DMS 273 (cell line): ENCODE measurements around the gene LSM14A.
"Not testable (repeated sequence)": the region's sequence is repeated elsewhere in the genome, so short reads cannot be mapped to it uniquely, and the experiment has no call there.

Experiments used
- DNase-seq: peaks from one replicate; lab custom pipeline; 2025; ENCODE audit not compliant: unreplicated experiment; lab: John Stamatoyannopoulos, UW

LSM14A gene

GRCh38 chr19:34226036-34226435, 53.7 kb downstream of the LSM14A start:
- DNase-seq = no peak

- no peak for DNase-seq
Measured at GRCh38 chr19:34228347-34228746, 56.0 kb downstream of the LSM14A start.

- no peak for DNase-seq
Measured at GRCh38 chr19:34228762-34229161, 56.5 kb downstream of the LSM14A start.

- DNase-seq = no peak
Measured at GRCh38 chr19:34229721-34230120, 57.4 kb downstream of the LSM14A start.

GRCh38 chr19:34230820-34231219, 58.5 kb downstream of the LSM14A start:
- no peak for DNase-seq

- no peak for DNase-seq
Measured at GRCh38 chr19:34231439-34231838, 59.1 kb downstream of the LSM14A start.

- DNase-seq = peak; percentile 47
Measured at GRCh38 chr19:34232566-34233481, 60.5 kb downstream of the LSM14A start.

- no peak for DNase-seq
Measured at GRCh38 chr19:34235425-34235940, 63.2 kb downstream of the LSM14A start.

- DNase-seq = peak; percentile 58
Measured at GRCh38 chr19:34236035-34236987, 64.0 kb downstream of the LSM14A start.

GRCh38 chr19:34237283-34237682, 65.0 kb downstream of the LSM14A start:
- no peak for DNase-seq

GRCh38 chr19:34237939-34238338, 65.6 kb downstream of the LSM14A start:
- no peak for DNase-seq

GRCh38 chr19:34241513-34242337, 69.4 kb downstream of the LSM14A start:
- peak; percentile 71 for DNase-seq

GRCh38 chr19:34243138-34243875, 71.0 kb downstream of the LSM14A start:
- peak; percentile 23 for DNase-seq

- no peak for DNase-seq
Measured at GRCh38 chr19:34243876-34244578, 71.7 kb downstream of the LSM14A start.

- peak; percentile 39 for DNase-seq
Measured at GRCh38 chr19:34244611-34245299, 72.5 kb downstream of the LSM14A start.

GRCh38 chr19:34246340-34246739, 74.0 kb downstream of the LSM14A start:
- no peak for DNase-seq

- DNase-seq = no peak
Measured at GRCh38 chr19:34248941-34249340, 76.6 kb downstream of the LSM14A start.

GRCh38 chr19:34253167-34253566, 80.9 kb downstream of the LSM14A start:
- DNase-seq = not testable (repeated sequence)

GRCh38 chr19:34253681-34254045, 81.4 kb downstream of the LSM14A start:
- not testable (repeated sequence) for DNase-seq
